Activated CD4-positive, alpha-beta T cell treated with anti-CD3 and anti-CD28 coated beads, Interleukin-2, Interleukin-4, amounts not matched to agents 100 ng/mL and 50 ng/mL, durations not matched to agents 16 hours and 8 hours (primary cell): ENCODE results near the gene NUP153.
A peak's percentile ranks its signal among the peaks of the same experiment; 100 is the strongest.

Experiments
- DNase-seq: peaks from one replicate; pipeline ENCODE4 v3.0.0-alpha.2; 2020; ENCODE audit warnings: low spot score

Gene NUP153

DNA sequence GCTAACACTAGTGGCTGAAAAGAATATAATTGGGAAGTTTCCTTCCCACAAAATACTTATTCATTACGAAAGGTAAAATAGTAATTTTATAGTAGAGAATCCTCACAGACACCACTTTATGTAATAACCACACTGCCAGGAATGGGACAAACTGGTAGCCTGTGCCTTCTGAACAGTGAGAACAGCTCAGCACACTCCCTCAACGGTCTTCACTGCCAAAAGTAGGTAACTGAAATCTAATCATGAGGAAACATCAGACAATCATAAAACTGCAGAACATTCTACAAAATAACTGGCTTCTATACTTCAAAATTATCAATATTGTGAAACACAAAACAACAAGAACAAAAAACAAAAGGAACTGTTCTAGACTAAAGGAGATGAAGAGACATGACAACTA, 44.1 kb downstream of the NUP153 start:
- DNase-seq, result no peak

DNA sequence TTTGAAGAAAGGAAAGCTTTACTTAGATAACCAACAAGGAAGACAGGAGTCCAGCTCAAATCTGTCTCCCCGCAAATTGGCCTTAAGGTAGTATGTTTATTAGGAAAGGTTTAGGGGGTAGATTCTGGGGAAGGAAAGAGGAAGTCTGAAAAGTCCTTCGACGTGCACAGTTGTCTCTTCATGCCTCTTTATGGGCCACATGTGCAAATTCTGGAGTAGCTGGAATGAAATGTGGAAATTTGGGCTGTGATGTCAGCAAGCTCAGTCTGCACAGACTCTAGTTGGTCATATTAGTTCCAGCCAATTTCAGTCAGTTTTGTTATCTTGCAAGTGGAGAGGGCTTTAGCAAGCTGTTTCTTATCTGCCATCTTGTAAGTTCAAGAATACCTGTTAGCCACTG, 50.1 kb downstream of the NUP153 start:
- DNase-seq, result no peak

DNA sequence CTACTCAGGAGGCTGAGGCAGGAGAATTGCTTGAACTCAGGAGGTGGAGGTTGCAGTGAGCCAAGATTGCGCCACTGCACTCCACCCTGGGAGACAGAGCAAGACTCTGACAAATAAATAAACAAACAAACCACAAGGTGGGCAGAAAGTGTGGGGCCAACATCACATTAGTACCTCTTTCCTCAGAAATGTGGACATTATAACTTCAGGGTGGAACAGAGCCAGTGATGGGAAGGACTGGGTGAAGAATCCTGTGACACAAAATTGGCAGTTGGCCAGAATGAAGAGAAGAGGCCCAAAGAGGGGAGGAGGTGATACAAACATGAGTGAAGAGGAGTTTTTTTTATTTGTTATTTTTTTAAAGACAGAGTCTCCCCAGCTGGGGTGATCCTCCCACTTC, 50.6 kb downstream of the NUP153 start:
- DNase-seq, result no peak

DNA sequence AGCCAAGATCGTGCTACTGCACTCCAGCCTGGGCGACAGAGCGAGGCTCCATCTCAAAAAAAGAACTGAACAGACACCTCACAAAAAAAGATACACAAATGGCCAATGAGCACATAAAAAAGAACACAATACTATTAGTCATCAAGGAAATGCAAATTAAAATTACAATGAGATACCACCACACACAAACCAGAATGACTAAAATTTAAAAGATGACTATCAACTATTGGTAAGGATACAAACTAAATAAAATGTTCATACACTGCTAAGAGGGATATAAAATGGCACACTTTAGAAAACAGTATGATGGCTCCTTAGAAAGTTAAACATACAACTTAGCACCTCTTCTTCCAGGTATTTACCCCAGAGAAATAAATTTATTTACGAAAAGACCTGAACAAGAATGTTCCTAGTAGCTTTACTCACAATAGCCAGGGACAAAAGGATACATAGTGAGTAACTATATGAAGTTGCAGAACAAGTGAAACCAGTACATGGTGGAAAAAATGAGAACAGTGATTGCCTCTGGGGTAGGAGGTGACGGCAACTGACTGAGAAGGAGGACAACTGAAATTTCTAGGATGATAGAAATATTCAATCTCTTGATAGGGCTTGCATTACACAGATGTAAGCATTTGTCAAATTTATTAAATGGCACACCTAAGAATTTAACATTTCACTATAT, 53.4 kb downstream of the NUP153 start:
- DNase-seq, result peak; percentile 41

DNA sequence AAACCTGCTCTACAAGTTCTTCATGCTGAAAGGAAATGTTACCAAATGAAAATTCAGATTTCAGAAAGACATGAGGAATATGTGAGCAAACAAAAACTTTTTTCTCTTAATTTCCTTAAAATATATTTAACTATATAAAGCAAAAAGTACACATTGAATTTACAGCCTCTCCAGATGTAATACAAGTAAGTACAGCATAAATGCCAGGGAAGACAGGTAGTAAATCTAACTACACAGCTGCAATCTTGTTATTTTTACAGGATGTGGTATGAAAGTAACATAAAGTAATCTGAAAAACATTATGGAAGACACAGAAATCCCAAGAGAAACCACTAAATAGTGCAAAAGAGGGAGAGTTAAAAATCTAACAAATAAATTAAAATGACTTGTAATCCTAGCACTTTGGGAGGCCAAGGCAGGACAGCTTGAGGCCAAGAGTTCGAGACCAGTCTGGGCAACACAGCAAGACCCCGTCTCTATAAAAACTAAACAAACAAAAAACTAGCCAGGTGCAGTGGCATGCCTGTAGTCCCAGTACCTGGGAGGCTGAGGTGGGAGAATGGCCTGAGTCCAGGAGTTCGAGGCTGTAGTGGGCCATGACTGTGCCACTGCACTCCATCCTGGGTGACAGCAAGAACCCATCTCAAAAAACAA, 55.9 kb downstream of the NUP153 start:
- DNase-seq, result no peak

DNA sequence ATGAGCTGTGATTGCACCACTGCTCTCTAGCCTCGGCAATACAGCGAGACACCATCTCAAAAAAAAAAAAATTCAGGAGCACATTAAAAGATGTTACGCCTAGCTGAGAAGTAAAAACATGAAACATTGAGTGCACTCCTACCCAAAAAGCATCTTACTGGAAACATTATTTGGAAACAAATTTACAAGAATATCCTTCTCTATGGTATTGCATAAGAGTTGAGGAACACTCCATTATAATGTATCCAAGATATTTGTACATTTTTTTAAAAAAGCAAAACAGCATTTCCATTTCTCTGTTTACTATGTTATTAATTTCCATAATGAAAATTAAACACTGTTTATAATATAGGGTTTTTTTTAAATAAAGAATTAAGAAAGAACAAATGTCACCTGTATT, 58.0 kb downstream of the NUP153 start:
- DNase-seq, result no peak

DNA sequence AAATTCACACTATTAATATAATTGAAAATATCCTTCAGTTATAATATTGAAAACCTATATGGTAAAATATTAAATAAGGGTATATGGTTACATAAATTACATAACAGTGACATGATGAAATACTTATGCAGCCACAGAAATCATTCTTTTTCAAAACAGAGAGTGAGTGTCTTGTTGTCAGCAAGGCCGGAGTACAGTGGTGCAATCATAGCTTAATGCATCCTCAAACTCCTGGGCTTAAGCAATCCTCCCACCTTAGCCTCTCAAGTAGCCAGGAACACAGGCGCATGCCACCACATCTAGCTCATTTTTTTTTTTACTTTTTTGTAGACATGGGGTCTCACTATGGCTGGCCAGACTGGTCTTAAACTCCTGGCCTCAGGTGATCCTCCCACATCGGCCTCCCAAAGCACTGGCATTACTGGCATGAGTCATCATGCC, 66.2 kb downstream of the NUP153 start:
- no peak for DNase-seq

DNA sequence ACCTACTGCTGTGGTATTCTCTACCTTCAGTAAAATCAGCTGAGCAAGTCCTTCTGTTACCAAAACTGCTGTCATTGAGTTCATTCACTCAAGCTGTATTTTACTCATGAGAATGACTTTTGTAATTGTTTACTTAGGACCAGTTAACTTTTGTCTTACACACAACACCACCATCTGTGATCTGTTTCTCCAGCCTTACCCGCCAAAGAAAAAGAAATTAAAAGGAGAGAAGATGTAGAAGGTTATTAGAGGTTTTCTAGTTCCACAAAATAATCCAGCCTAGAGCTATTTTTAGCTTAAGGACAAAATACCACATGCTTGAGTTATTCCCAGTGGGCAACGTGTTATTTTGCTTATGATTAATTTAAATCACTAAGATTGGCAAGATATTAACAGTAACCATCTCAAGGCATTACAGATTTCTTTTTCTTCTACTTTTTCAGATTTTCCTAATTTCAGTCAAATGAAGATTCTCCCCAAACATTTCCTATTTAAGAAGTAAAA, 68.5 kb downstream of the NUP153 start:
- peak; percentile 19 for DNase-seq

DNA sequence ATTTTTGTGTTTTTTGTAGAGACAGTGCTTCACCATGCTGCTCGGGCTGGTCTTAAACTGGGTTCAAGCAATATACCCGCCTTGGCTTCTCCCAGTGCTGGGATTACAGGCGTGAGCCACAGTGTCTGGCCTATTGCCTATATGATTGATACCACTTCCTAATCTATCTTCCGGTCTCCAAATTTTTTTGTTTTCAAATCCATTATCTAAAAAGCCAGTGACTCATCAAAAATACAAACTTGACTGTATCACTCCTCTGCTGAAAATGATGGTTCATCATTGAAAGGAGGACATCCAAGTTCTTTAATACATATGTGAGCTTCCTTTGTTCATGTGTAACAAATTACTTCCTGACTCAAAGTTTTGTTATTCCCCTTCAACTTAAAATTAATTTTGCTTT, 71.2 kb downstream of the NUP153 start:
- no peak for DNase-seq

DNA sequence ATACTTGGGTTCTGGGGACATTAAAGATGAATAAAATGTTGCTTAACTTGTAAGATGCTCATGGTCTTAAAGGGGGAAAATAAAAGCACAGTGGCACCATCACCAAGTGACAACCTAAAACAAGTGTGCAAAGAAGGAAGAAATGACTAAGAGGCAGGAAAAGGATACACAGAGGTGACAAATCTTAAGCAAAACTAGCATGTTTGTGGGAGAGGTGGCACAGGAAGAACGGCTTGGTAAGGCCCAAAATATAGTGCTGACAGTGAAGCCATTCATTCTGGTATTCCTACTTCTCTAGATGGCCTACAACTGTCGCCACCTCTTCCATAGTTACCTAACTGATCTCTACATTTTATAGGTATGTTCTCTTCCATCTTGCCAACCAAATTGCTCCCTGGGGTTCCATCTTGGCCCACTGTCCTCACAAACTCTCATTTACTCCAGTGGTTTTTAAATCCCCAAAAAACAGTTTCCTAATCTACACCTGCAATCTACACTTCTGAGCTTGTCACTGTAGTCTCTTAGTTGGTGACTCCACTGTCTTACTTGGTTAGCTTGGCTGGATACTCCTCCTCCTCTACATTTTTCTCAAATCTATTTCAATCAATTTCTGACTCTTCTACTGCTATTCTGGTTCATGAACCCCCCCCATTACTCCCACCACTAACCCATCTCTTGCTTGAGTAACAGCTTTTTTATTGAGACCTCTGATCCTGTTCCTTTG, 73.1 kb downstream of the NUP153 start:
- peak; percentile 87 for DNase-seq

DNA sequence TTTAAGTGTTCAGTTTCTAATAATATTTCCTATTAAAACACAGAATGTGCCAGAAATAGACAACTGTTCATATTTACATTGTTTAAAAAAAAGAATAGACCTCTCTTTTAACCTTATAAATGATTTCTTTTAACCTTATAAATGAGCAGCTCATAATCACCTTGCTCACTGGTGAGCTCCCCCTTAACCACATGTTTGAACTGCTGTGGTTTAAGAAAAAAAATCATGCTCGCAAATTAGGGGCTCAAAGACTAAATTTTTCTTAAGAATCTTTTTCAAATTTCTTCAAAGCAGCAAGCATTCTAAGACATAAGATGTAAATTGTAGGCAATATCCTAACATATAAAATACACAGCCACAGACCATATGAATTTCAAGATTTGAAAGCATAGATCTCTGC, 73.8 kb downstream of the NUP153 start:
- DNase-seq, result no peak

DNA sequence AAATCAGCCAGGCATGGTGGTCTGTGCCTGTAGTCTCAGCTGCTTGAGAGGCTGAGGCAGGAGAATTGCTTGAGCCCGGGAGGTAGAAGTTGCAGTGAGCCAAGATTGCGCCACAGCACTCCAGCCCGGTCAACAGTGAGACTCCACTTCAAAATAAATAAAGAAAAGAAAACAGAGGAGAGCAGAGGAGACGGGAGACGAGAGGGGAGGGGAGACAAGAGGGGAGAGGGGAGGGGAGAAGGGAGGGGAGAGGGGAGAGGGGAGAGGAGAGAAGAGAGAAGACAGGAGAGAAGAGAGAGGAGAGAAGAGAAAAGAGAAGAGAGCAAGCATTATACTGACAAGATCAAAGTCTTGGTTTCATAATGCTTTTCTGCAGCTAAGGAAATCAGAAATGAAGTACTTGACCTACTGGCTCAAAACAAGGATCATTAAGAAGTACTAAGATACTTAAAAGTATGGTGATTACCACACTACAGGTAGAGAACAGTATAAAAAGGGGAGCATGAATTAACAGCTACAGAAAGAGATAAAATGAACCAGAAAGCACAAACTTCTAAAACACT, 76.1 kb downstream of the NUP153 start:
- DNase-seq, result no peak

DNA sequence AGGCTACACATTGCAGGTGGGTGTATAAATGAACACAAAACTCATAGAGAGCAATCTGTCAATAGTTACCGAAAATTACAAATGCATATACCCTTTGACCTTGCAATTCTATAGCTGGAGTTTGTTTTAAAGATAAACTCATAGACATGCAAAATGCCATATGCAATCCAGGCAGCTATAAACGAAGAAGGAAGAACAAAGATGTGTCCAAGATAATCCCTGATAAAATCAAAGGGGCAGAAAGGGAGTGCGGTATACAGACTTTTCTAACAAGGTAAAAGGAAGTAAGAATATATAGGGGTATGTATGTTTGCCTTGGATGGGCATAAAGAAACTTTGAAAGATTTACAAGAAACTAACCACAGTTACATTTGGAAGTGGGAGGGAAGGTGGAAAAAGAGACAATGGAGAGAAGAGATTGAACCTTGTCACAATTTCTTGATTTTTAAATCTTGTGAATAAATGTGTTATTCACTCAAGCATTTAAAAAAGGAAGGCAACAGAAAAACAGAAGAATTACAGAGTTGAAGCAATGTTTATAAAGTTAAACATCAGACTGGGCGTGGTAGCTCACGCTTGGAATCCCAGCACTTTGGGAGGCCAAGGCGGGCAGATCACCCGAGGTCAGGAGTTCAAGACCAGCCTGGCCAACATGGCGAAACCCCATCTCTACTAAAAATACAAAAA, 76.8 kb downstream of the NUP153 start:
- no peak for DNase-seq

DNA sequence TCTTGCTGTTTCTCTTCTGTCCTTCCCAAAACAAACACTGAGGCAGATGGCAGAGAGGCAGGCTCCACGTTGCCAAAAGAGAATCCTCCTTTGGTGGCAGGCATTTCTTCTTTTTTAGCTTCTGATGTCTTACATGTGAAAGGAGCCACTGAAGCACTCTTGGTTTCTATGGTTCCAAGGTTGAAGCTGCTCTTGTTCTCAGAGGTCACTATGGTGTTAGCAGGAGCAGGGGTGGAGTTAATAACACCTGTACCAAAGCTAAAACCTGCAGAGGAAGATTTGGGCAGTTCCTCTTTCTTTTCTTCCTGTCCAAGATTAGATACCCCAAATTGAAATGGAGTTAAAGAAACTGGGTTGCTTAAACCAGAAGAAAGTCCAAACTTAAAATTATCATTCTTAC, 77.9 kb downstream of the NUP153 start:
- no peak for DNase-seq

DNA sequence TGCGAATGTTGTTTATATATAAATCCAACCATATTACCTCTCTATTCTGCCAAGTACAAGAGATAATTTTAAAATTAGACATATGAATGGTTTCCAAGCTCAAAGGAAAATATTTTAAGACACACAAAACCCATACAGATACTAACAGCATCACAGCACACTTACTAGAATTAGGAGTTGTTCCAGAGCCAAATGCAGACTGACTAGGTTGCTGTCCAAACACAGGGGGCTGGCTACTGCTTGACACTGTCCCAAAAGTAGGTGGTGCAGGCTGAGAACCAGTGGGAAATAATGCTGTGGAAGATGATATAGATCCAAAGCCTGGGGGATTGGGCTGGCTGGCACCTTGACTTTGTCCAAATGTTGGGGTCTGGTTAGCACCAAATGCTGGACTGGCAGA, 82.3 kb downstream of the NUP153 start:
- DNase-seq, result no peak

DNA sequence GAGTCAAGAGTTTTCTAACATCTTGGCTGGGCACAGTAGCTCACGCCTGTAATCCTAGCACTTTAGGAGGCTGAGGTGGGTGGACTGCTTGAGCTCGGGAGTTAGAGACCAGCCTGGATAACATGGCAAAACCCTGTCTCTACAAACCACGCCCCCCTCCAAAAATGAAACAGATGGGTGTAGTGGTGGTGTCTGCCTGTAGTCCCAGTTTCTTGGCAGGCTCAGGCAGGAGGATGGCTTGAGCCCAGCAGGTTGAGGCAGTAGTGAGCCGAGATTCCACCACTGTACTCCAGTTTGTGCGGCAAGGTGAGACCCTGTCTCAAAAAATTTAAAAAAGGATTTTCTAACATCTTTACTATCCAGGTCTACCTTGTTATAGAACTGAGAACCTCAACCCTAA, 84.6 kb downstream of the NUP153 start:
- no peak for DNase-seq

DNA sequence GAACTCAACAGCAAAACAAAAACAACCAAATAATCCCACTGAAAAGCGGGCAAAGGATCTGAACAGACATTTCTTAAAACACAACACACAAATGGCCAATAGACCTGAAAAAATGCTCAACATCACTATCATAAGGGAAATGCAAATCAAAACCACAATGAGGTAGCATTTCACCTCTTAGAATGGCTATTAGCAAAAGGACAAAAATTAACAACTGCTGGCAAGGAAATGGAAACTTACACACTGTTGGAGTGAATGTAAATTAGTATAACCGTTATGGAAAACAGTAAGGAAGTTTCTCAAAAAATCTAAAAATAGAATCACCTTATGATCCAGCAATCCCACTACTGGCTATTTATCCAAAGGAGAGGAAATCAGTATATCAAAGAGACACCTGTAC, 85.7 kb downstream of the NUP153 start:
- no peak for DNase-seq

DNA sequence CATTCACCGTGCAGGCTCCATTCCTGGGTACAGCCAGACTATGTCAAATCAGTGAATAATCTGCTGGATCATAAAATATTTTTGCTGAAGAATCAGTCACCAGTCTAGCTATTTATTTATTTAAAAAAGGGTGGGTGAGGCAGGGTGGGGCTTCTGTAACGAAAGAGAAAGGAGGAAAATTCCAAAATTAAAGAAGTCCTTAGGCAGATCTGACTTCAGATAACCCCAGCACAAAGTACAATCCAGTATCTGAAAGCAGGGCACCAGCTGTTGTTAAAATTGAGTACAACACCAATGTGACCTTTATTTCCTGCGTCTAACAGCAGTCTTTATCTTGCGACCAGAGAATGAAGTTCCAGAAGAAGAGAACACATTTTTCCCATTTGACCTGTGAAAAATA, 90.9 kb downstream of the NUP153 start:
- DNase-seq, result no peak

DNA sequence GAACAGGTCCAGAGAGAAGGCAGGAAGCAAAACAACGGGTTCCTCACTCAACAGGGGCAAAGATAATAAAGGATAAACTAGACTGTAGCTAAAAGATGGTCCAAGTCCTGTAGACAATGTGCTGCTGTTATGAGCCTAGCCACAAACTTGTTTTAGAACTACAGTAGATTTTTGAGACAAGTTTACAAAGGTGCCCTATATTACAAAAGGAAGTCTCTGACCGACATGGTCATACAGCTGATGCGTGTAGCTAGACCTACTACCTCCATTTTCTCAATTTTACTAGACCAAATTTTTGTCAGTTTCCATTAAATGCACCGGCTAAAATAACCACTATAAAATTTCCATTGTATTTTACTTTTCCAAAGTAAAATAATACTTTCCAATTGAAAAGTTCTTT, 94.7 kb downstream of the NUP153 start:
- DNase-seq, result no peak

DNA sequence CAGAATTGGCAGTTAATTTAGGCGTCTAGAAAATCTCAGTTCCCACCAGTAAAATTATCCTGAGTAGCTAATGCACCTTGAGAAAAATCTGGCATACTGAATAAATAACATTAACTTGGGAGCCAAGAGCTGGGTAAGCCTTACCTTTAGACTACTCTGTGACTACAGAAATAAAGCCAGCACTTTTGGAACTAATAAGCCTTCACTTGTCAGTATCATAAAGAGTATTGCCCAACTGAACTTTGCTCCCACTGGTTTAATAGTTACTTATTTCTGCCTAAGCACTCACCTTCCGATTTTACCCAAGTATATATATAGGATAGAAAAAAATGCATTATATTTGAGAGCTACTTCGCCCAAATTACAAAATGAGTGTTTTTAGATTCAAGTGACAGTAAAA, 95.9 kb downstream of the NUP153 start:
- DNase-seq, result no peak

DNA sequence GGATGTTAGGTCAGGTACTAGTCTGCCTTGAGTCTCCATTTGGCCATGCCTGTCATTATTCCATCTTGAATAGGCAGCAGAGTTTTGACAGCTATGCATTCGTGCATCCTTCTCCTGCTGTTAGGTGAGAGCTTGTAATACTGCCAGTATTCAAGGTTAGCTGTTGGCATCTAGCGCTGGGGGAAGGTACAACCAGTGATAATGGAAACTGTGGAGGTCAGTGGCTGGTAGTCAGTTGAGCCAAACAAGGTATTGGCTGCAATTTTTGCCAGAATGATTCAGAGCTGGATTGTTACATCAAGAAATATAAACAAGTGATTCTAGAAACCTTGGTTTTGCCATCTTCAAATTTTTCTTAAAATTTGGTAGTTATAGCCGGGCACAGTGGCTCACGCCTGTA, 100.1 kb downstream of the NUP153 start:
- no peak for DNase-seq

DNA sequence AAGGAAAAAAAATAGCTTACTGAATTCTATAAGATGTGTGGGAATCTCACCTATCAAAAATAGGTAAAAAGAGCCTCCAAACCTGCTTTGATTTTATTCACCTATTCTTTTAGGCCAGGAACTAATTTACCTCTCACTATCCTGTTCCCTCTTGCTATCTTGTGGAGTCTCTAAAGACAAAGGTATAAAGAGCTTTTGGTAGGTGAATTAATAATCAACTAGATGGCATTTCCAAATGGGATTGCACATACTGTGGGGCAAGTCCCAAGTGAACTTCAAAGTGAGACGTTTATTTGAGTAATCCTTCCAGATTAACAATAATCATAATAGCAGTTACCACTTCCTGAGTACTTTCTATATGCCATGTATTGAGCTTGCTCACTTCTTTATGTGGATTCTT, 103.8 kb downstream of the NUP153 start:
- DNase-seq, result peak; percentile 9

DNA sequence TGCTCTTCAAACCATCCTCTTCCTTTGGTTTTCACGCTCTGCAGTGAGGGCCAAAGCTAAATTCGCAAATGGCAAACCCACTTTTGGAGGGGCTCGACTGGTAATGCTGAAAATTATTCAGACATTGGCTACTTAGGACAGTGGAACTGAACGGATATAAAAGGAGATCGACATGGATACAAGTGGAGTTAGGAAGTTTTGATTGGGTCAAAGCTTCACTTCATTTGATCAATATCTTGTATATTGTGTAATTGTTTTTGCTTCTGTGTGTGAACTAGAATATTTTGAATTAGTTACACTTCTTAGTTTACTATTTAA, 105.4 kb downstream of the NUP153 start:
- no peak for DNase-seq
